ENCODE data around the gene BTBD18. TPM values are rescaled to one million over a fixed set of nuclear protein-coding genes. Genes with fewer than 3 reads are reported as not detected.

Gene BTBD18
- total RNA-seq, 1 donor from 2014 or later: not detected

- intact Hi-C loops (cut with DNase I): loop anchor here (5.0 kb wide), 3 partner anchors 98 to 812 kb away; partner anchors contain the start of genes LPXN, UBE2L6, ZDHHC5 and ZFP91
- Histone ChIP-seq H3K36me3 (no peaks in the 10 kb centered on the region), H3K4me1 (peaks cover 0 to 27% of the 10 kb centered on the region in 2 donors), H3K27me3 (no peaks in the 10 kb centered on the region), H3K27ac (peak overlapping the region; percentile 44 to 96), H3K9me3 (no peaks in the 10 kb centered on the region), H3K4me3 (peak overlapping the region; percentile 66 to 79)
- no peak for DNase-seq (ENCODE audit: low spot score in 2 of 2)
- TF ChIP-seq, protein P1, sequence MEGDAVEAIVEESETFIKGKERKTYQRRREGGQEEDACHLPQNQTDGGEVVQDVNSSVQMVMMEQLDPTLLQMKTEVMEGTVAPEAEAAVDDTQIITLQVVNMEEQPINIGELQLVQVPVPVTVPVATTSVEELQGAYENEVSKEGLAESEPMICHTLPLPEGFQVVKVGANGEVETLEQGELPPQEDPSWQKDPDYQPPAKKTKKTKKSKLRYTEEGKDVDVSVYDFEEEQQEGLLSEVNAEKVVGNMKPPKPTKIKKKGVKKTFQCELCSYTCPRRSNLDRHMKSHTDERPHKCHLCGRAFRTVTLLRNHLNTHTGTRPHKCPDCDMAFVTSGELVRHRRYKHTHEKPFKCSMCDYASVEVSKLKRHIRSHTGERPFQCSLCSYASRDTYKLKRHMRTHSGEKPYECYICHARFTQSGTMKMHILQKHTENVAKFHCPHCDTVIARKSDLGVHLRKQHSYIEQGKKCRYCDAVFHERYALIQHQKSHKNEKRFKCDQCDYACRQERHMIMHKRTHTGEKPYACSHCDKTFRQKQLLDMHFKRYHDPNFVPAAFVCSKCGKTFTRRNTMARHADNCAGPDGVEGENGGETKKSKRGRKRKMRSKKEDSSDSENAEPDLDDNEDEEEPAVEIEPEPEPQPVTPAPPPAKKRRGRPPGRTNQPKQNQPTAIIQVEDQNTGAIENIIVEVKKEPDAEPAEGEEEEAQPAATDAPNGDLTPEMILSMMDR (IDR thresholded peaks at IDR 0.05): no peak
Measured at GRCh38 chr11:57764972-57765371, 13.4 kb upstream of the BTBD18 start.

- Histone ChIP-seq H3K27me3 (no peaks in the 10 kb centered on the region), H3K4me1 (peaks cover 0 to 27% of the 10 kb centered on the region in 2 donors), H3K27ac (peak overlapping the region; percentile 44 to 96), H3K9me3 (no peaks in the 10 kb centered on the region), H3K4me3 (peak overlapping the region; percentile 66 to 79), H3K36me3 (no peaks in the 10 kb centered on the region)
- TF ChIP-seq, protein P1 (IDR thresholded peaks at IDR 0.05): no peak
- DNase-seq (ENCODE audit: low spot score in 2 of 2): no peak
- intact Hi-C loops (cut with DNase I): loop anchor here (5.0 kb wide), 3 partner anchors 97 to 813 kb away; partner anchors contain the start of genes LPXN, UBE2L6, ZDHHC5 and ZFP91
Measured at GRCh38 chr11:57764566-57764965, 12.9 kb upstream of the BTBD18 start.

GRCh38 chr11:57764021-57764420 lies 12.4 kb upstream of the BTBD18 start:
- H3K36me3 ChIP-seq: no peaks in the 10 kb centered on the region
- H3K27me3 ChIP-seq: no peaks in the 10 kb centered on the region
- H3K27ac ChIP-seq: peak overlapping the region; percentile 83 to 96
- H3K4me1 ChIP-seq: peaks cover 0 to 26% of the 10 kb centered on the region in 2 donors
- TF ChIP-seq, protein P1 (IDR thresholded peaks at IDR 0.05): no peak
- DNase-seq (ENCODE audit: low spot score in 2 of 2): no peak
- peak overlapping the region; percentile 66 to 79 for H3K4me3 ChIP-seq
- intact Hi-C loops (cut with DNase I): loop anchor here (5.0 kb wide), 3 partner anchors 97 to 813 kb away; partner anchors contain the start of genes LPXN, UBE2L6, ZDHHC5 and ZFP91
- H3K9me3 ChIP-seq: no peaks in the 10 kb centered on the region

DNA sequence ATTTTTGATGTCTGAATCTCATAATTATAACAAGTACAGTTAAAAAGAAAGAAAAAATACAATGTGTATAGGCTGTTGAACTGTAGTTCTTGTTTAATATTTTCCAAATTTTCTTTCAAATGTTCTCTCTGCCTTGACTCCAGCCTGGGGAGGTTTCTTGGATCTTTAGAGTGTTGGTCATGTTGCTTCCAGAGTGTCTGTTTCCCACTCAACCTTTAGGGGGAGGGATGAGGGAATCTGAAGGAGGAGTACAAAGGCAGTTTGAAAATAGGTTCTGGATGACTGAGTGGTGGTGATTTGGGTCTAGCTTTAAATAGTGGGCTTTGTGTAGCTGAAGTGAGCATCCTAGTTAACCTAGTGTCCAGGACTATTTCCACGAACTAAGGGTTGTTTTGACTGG lies 11.9 kb upstream of the BTBD18 start:
- no peaks in the 10 kb centered on the region for H3K36me3 ChIP-seq
- H3K4me1 ChIP-seq: peaks cover 0 to 22% of the 10 kb centered on the region in 2 donors
- H3K9me3 ChIP-seq: no peaks in the 10 kb centered on the region
- DNase-seq (ENCODE audit: low spot score in 2 of 2): no peak
- H3K27me3 ChIP-seq: no peaks in the 10 kb centered on the region
- intact Hi-C loops (cut with DNase I): loop anchor here (2.0 to 5.0 kb wide), 5 partner anchors 15 to 814 kb away; partner anchors contain the start of genes LPXN, UBE2L6, ZDHHC5 and ZFP91
- H3K27ac ChIP-seq: peak overlapping the region; percentile 83 to 96
- TF ChIP-seq, protein P1 (IDR thresholded peaks at IDR 0.05): peak in 2 of 3 experiments; percentile 18 to 21
- H3K4me3 ChIP-seq: peak overlapping the region; percentile 66 to 79

GRCh38 chr11:57762235-57762861 lies 10.7 kb upstream of the BTBD18 start:
- Histone ChIP-seq H3K9me3 (no peaks in the 10 kb centered on the region), H3K4me1 (peaks cover 0 to 21% of the 10 kb centered on the region in 2 donors), H3K27me3 (no peaks in the 10 kb centered on the region), H3K4me3 (peak overlapping the region; percentile 66 to 79), H3K36me3 (no peaks in the 10 kb centered on the region), H3K27ac (peak overlapping the region; percentile 83 to 96)
- no peak for DNase-seq (ENCODE audit: low spot score in 2 of 2)
- TF ChIP-seq, protein P1 (IDR thresholded peaks at IDR 0.05): no peak
- intact Hi-C loops (cut with DNase I): loop anchor here (2.0 to 5.0 kb wide), 5 partner anchors 16 to 815 kb away; partner anchors contain the start of genes LPXN, UBE2L6, ZDHHC5 and ZFP91
